IPS-18c (cell line): ENCODE measurements around the gene BRD3OS.

Experiments used
- H3K4me3 ChIP-seq: 2 replicates; pipeline ENCODE4 v1.7.0; 2013; ENCODE audit warnings: low read depth, mild to moderate bottlenecking, low read length, moderate library complexity; ENCODE audit not compliant: insufficient read depth
- H3K9me3 ChIP-seq: one replicate; pipeline ENCODE4 v1.6.1; 2013; ENCODE audit warnings: mild to moderate bottlenecking, low read length, moderate library complexity; ENCODE audit not compliant: control insufficient read depth, insufficient read depth

BRD3OS gene

GRCh38 chr9:134052941-134053340 is 27.7 kb downstream of the BRD3OS start:
- Histone ChIP-seq H3K9me3 (no peaks in the 10 kb centered on the region), H3K4me3 (no peak overlapping the region)

DNA sequence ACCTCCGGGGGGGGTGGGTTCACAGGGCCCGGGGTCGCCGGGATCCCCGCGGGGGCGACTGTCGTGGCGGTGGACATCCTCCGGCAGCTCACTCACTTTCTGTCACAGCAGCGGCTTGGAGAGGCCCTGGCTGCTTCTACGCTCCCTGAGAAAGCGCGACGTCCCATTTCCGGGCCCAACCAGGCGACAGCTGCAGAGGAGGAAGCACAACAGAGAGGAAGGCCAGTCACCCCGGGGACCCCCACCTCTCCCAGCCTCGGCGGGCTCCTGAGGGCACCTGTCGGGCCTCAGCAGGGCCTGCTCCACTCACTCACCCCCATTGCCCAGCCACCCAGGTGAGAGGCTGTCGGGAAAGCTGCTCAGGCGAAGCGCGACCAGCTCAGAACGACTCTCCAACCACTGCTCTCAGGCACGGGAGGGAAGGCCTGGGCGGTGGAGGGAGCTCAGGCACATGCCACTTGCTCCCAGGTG is 28.2 kb downstream of the BRD3OS start:
- no peaks in the 10 kb centered on the region for H3K9me3 ChIP-seq
- no peak overlapping the region for H3K4me3 ChIP-seq

- no peak overlapping the region for H3K4me3 ChIP-seq
- H3K9me3 ChIP-seq: no peaks in the 10 kb centered on the region
These were observed 28.9 kb downstream of the BRD3OS start for GRCh38 chr9:134053941-134054761.

DNA sequence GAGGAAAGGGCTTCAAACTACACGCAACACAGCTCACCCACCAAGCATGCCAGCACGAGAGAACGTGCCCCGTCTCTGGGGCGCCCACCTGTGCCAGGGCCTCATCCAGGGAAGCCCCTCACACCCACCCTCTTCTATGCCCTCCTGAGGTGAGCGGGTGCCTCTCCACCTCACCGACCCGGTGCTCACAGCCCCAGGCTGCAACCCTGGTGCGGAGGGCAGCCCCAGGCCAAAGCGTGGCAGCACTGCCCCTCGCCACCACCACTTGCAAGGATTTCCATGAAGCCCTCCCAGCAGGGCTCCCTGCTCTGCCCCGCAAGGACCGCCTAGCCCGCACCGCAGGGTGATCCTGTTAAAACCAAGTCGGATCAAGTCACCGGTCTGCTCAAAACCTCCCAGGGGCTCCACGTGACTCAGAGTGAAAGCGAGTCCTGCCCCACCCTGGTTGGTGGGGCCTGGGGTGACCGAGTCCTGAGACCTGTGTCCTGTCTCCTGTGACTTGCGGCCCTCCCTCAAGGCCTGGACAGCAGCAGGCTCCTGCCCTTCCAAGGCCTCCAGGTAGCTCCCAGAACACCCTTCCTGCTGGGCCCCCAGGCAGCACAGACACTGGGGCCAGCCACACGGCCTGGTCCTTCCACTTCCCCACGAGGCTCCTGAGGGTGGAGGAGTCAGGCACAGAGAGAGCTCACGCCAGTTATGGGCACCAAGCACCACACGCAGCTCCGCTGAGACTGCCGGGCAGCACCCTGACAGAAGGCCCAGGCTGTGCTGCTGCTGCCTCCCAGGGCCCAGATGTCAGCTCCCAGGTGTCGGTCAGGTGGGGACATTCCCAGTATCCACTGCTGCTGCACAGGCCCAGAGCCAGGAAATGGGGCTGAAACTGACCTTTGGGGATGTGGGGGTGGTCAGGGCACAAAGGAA is 29.9 kb downstream of the BRD3OS start:
- H3K9me3 ChIP-seq: no peaks in the 10 kb centered on the region
- no peak overlapping the region for H3K4me3 ChIP-seq

DNA sequence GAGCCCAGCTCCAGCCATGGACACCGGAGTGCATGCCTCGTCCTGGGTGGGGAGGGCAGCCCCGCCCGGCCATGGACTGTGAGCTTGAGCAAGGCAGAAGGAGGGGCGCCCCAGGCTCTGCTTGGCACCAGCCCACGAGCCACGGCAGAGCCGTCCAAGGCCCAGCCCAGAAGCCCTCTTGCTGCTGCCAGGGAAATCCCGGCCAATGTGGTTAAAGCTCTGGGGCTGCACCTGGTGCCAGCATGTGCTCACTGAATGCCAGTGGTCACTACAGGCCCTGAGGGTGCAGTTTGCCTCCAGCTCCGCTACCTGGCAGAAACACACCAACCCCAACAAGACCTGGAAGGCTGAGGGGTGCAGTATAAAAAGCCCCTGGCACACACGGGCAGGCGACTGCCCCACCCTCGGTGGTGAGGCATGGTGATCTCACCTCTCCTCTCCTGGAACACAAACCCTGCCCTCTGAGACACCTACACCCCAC is 30.7 kb downstream of the BRD3OS start:
- Histone ChIP-seq H3K9me3 (no peaks in the 10 kb centered on the region), H3K4me3 (no peak overlapping the region)

GRCh38 chr9:134056483-134057306 is 31.4 kb downstream of the BRD3OS start:
- H3K9me3 ChIP-seq: no peaks in the 10 kb centered on the region
- no peak overlapping the region for H3K4me3 ChIP-seq

- H3K4me3 ChIP-seq: no peak overlapping the region
- H3K9me3 ChIP-seq: no peaks in the 10 kb centered on the region
These were observed 32.0 kb downstream of the BRD3OS start for GRCh38 chr9:134057307-134057657.

GRCh38 chr9:134057751-134058701 is 32.7 kb downstream of the BRD3OS start:
- H3K9me3 ChIP-seq: no peaks in the 10 kb centered on the region
- no peak overlapping the region for H3K4me3 ChIP-seq

GRCh38 chr9:134058716-134059115 is 33.4 kb downstream of the BRD3OS start:
- no peak overlapping the region for H3K4me3 ChIP-seq
- no peaks in the 10 kb centered on the region for H3K9me3 ChIP-seq

- no peak overlapping the region for H3K4me3 ChIP-seq
- H3K9me3 ChIP-seq: no peaks in the 10 kb centered on the region
These were observed 33.9 kb downstream of the BRD3OS start for GRCh38 chr9:134059188-134059641.

- H3K9me3 ChIP-seq: no peaks in the 10 kb centered on the region
- H3K4me3 ChIP-seq: no peak overlapping the region
These were observed 34.5 kb downstream of the BRD3OS start for GRCh38 chr9:134059661-134060395.

DNA sequence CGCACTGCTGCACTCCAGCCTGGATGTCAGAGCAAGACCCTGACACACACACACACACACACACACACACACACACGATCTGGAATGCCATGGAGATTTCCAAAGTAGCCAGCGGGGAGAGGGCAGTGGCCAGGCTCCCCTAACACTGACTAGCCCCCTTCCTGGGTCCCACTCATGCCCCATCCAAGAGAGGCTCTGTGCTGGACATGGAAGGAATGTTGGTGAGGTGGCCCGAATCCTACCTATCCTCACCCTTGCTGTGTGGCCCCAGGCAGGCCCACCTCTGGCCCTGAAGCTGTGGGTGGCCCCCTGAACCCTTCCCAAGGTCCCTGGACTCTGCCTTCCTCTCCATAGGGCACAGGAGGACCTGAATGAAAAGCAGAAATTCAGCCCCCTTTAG is 35.3 kb downstream of the BRD3OS start:
- Histone ChIP-seq H3K9me3 (no peaks in the 10 kb centered on the region), H3K4me3 (no peak overlapping the region)

DNA sequence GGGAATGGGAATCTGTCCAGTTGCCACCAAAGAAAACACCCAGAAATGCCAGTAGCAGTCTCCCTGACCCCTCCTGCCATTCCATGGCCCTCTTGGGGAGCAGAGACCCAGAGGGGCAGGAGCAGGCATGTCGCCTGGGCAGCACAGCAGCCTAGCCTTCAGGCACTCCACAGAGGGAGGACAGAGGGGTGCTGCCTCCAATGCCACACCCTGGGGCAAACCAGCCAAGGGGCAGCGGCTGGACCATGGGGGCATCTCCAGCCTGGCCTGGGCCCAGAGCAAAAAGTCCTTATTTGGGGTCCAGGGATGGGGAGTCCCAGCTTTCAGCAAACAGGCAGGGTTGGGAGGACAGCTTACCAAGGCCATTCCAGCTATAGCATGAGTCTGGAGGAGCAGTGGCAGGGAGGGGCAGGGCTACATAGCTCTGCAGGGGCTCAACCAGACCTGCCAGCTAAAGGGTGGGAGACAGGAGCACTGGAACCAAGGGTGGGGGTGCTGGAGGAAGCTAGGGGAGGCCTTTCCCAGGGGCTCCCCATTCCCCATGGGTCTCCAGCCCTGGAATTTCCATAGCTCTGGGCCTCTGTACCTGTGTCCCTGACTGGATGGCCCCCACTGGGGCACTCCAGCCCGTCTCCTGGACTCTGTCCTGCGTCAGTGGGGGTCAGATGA is 35.9 kb downstream of the BRD3OS start:
- no peak overlapping the region for H3K4me3 ChIP-seq
- H3K9me3 ChIP-seq: no peaks in the 10 kb centered on the region

- Histone ChIP-seq H3K4me3 (no peak overlapping the region), H3K9me3 (no peaks in the 10 kb centered on the region)
These were observed 36.5 kb downstream of the BRD3OS start for GRCh38 chr9:134061688-134062371.
